Stimulated activated CD4-positive, alpha-beta T cell treated with anti-CD3 and anti-CD28 coated beads, Interleukin-15, amount 100 ng/mL, for 1 hour (primary cell): ENCODE measurements around the gene ABCG4.
"Not testable (repeated sequence)": the region's sequence is repeated elsewhere in the genome, so short reads cannot be mapped to it uniquely, and the experiment has no call there.

ENCODE experiments used
- DNase-seq, 2 donors: peaks; one replicate each; pipeline ENCODE4 v3.0.0-alpha.2; 2020; ENCODE audit warnings: low read depth in 1 of 2, low spot score in 1 of 2

The ABCG4 gene

DNA sequence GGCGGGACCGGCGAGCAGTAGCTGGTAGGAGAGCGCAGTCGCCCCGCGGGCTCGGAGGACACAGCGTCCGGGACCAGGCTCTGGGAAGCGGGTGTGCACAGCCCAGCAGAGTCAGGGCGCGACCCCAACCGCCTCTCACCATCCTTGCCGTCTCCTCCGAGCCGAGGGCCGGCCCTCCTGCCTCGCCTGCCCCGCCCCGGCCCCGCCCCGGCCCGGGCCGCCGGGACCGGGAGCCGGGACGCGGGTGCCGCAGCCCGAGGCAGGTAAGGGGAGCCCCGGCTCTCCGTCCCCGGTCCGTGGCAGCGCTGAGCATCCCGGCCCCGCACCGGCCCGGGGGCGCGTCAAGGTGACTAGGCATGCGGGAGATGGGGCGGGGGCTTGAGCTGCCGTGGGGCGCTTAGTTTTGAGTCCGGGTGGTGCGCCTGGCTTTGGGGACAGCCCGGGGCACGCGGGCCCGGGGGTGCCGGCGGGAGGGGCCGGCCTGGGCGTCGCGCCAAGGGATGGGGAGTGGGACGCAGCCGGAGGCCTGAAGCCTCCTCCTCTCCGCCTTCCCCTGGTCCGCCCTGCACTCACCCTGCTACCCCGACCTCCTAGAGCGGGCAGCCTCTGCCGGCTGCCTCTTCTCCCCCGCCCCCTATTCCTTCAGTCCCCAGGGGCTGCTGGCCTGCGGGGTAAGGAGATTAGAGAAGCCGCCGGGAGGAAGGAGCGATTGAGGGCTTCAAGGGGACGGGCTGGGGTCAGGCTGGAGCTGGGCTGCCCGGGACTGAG, at the start of gene ABCG4:
ABCG4 (plus strand) TSS at position 35 of the 768 bp plus-strand sequence. CDS start 914 bp downstream, outside the sequence.
- DNase-seq, result peak in 1 of 2 donors; percentile 12

DNA sequence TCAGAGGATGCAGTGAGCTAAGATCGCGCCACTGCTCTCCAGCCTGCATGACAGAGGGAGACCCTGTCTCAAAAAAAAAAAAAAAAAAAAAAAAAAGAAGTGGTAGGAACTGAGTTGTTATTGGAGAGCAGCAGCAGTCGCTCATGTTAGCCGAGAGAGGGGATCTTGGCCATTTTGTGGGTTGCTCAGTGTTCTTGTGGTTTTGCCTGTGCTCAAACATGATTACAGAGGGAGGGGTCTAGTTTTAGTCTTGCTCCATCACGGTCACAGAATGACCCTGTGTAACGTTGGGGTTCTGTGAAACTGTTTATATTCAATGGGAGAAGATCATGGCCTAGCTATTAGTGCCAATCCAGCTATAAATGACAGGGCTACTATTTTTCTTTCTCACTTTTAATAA, 49.1 kb upstream of the ABCG4 start:
- no peak for DNase-seq

DNA sequence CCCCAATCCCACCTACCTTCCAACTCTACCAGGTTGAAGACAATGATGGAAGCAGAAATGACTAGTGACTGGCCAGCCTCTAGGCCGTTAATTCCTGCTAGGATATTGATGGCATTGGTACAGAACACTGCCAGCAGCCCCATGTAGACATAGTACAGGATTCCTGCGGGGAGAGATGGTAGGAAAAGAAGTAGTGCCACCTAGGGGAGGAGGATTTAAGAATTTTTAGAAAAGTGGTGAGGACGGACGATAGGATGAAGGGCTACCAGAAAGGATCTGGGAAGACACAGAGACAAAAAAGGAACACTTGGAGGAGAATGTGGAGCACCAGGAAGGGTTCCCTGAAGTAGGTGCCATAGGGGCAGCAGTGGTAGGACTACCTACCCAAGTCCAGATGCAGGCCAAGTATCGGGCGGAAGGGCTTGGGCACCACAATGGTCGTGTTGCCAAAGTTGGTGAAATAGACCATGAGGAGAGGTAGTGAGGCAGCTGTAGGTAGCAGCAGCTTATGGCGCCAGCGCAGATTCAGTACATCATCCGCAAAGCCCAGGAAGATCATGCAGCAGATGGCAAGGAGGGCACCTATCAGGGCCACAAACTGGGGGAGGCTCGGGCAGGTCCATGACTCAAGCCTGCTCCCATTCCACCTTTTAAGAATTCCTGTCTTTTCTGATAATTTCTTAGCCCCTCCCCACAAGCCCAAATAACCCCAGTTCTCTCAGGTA, 48.4 kb upstream of the ABCG4 start:
- no peak for DNase-seq

DNA sequence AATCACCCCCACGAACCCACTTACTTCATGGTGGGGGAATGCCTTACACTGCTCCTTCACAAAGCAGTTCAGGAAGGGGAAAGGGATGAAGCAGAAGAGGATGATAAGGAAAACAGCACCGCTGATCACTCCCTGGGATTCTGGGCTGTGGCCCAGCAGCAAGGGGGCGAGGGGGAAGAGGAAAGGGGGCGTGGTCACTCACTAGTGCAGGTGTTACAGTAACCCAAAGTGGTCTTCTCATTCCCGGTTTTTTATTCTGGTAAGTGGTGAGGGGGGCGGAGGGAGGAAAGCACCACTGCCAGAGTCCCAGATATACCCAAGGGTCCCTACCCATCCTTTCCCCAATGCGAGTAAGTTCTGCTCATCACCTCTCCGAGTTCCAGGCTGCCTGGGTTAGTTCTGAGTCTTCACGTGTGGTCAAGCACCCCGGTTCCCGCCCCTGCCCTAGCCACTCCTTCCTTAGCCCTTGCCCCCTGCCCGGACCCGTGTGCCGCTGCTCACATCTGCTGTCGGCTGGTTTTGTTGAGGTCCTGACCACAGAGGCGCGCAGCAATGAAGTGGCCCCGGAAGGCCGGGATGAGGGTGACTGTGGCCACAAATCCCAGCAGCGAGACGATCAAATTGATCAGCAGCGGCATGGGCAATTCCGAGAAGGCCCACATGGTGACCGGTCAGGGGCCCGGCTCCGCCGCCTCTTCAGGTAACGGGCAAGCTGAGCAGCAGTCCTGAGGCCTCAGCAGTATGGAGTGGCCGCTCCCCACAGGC, 47.7 kb upstream of the ABCG4 start:
- DNase-seq, result no peak

DNA sequence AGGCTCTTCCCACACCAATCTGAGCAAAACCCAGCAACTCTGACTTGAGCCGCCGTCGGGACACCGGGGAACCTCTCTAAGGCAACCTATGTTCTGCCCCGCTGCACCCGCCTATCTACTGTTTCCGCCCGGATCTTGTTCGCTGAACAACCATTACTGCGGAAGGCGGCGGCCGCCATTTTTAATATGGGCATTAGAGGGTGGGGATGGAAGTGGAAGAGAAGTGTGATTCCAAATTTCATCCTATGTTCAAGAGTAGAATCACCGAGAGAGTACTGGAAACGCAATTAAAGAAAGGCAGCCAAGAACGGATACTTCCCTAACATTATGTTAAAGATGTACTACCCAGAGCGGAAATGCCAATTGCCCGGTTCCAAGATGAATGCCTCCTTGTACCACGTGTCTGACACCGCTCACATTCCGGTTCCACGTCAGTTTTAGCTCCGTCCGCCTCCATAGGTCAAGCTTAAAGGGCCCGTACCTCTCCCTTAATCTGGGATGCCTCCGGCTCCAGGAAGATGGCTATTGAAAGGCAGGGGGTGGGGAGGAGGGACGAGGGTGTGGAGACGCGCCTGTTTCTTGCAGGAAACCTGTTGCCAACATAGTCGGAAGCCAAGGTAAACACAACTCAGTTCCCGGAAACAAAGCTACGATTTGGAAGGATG, 47.0 kb upstream of the ABCG4 start, which contains the start of gene DPAGT1:
DPAGT1 (minus strand) TSS at position 95 of the 665 bp plus-strand sequence. CDS start 198 bp downstream, outside the sequence.
- DNase-seq, result peak; percentile 62 to 68

DNA sequence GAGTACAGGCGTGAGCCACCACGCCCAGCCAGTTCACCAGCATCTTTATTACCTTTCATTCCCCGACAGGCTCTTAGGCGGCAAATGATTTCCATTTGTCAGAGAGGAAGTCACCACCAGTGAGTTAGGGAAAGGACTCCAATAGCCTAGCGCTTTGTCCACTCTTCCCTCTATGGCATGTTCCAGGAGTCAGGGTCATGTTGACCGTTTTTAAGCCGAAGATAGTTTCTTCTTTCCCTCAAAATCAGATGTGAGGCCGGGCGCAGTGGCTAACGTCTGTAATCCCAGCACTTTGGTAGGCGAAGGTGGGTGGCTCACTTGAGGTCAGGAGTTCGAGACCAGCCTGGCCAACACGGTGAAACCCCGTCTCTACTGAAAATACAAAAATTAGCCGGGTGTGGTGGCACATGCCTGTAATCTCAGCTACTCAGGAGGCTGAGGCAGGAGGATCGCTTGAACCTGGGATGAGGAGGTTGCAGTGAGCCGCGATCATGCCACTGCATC, 45.6 kb upstream of the ABCG4 start:
- not testable (repeated sequence) for DNase-seq

DNA sequence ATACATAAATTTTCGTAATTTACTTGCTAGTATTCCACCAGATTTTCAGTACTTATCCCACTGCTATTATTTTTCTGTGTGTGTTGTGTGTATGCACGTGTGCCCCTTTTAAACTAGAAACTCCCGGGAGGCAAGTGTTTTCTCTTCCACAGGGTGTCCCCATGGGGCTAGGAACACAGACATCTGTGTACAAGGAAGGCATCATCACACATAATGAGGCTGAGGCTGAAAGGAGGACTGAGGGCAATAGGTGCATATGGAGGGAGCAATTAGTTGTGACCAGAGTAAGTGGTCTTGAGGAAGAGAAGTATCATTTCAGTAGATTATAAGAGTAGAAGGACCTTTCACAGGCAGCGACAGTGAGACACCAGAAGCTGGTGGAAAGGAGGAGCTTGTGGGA, 45.1 kb upstream of the ABCG4 start:
- no peak for DNase-seq

DNA sequence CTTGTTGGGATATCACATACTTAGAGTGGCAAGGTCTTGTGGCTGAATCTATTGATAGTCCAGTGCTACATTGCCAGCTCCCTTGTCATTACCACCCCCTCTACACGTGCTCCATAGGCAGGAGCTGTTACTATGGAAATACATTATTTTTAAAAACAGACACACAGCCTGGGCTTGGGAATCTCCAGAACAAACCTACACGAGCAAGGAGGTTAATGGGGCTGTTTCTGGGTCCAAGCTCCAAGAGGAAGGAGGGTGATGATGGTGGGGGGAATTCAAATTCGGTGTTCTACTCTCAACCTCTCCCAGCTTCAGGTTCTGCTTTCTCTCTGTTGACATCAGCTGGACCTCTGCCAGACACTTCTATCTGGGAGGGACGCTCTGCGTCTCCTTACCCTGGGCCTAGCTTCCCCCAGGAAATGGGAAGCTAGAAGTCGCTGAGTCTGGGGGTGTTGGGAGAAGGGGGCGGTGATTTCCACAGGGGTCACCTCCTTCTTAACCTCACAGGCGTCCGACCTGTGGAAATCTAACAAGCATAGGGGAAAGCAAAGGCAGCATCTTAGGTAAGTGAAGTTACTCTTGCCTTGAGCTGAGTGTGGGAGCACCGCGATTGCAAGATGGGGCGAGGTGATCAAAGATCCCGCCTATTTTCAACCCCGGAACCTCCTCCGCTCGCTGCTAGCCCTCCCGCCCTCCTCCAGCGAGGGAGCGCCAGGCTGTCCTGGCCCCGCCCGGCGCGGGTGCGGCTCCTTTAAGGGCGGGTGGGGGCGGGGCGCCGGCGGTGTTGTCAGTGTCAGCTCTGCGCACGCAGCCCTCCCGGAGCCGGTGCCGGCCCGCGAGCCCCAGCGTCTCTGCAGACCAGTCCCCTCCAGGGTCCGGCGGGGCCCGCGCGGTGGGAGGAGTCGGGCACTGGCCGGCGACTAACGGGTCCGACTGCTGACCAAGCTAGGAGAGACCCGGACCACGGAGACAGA, 42.0 kb upstream of the ABCG4 start, which contains the start of gene C2CD2L:
C2CD2L (plus strand) TSS at position 781 of the 974 bp plus-strand sequence. CDS start 398 bp downstream, outside the sequence.
- peak; percentile 76 to 85 for DNase-seq

DNA sequence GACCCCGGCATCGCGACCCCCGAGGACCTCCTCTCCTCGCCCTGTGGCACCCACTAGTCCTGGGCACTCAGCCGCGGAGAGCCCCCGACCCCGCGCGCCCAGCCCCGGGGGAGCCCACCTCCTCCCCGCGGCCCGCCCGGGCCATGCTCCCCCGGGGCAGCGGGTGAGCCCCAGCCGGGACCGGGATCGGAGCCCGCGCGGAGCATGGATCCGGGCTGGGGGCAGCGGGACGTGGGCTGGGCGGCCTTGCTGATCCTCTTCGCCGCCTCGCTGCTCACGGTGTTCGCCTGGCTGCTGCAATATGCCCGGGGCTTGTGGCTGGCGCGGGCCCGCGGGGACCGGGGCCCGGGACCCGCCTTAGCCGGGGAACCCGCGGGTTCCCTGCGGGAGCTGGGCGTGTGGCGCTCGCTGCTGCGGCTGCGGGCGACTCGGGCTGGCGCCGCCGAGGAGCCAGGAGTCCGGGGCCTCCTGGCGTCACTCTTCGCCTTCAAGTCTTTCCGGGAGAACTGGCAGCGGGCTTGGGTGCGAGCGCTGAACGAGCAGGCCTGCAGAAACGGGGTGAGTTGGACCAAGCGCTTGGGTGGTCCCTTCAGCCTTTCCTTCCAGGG, 41.2 kb upstream of the ABCG4 start:
- DNase-seq, result no peak

DNA sequence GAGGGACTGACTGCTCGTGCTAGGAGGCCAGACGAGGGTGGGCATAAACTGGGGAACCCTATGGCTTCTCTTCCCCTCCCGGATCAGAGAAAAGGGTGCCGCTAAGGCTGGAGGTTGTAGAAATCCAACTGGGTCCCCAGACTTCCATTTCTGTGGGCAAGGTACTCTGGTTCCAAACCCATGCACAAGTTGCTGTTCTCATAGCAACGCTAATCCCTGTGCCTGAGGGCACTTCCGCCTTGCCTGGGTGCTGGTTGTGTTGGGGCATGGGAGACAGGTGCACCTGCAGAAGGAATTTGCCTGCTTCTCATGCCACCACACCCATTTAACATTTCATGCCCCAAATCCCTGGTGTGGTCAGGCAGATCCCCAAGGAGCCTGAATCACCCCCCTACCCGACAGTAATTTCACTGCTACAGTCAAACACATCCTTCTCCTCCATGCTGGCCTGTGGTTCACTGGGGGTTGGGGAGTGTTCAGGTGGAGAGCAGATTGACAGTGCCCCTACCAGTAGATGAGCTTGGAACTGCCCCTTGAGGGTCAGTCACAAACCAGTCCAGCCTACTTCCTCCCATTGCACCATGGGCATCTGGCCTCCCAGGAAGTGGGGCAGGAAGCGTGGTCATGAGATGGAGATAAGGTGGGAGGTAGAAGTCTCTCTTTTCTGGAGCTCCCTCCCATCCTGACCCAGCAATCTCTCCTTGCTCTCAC, 40.6 kb upstream of the ABCG4 start:
- no peak for DNase-seq

DNA sequence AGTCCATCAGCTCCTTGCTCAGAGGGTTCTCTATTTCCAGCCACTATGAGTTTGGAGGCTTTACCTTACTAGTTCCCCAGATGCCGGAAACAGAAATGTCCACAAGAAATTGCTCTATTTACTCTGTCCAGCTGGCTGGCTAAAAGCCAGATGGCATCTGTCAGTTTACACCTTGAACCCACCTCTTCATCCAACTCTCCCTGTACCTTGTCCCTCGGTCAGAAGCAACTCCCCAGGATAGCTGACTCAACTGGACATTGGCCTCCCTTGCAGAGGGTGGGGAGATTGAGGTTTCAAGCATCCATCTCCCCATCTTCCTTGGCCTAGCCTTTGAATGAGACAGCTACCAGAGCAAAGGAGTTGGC, 40.0 kb upstream of the ABCG4 start:
- DNase-seq, result no peak

DNA sequence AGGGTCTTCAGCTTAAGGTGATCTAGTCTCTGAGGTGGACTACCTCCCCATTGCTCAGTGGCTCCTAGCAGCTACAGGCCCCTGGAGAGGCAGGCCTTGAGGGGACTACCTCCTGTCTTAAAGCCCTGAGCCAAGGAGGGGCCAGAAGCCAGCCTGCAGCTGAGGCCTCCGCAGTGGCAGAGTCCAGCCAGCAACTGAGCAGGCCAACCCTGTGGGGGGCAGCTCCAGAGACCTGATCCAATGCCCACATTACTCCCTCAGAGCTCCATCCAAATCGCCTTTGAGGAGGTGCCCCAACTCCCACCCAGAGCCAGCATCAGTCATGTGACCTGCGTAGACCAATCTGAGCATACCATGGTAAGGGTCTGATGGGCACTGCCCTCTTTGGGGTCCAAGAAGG, 39.0 kb upstream of the ABCG4 start:
- DNase-seq, result no peak

DNA sequence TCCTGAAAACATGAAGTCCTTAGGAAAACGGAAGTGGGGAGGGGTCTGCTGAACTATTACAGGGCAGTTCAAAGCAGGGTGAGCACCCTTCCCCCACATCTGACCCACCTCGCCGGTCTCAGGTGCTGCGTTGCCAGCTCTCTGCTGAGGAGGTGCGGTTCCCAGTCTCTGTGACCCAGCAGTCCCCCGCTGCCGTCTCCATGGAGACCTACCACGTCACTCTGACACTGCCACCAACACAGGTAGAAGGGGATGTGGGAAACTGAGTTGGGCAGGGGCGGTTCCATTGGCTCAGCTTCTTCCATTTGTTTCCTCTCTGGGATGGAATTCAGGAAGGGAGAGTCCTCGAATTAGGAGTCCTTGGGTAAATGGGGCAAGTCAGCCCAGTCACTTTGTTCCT, 38.4 kb upstream of the ABCG4 start:
- DNase-seq, result no peak

DNA sequence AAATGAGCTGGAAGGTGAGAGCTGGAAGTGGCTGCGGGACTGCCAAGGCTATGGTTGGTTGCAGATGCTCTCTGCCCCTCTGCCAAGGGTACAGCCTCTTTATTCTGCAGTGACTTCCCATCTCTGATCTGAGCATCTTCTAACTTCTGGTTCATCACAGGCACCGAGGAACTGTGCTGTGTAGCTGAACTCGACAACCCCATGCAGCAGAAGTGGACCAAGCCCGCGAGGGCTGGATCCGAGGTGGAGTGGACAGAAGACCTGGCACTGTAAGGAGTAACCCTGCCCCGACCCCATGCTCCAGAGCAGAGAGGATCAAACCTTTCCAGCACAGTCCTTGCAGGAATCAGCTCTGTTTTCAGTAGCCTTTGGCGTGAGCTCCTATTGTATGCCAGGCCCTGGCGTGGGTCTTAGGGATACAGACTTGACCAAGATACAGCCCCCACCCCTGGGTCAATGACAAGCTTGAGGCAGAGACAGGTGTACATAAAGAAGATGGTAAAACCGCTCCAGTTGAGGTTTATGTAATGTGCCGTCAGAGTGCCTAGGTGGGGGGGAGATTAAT, 37.4 kb upstream of the ABCG4 start:
- DNase-seq, result no peak

DNA sequence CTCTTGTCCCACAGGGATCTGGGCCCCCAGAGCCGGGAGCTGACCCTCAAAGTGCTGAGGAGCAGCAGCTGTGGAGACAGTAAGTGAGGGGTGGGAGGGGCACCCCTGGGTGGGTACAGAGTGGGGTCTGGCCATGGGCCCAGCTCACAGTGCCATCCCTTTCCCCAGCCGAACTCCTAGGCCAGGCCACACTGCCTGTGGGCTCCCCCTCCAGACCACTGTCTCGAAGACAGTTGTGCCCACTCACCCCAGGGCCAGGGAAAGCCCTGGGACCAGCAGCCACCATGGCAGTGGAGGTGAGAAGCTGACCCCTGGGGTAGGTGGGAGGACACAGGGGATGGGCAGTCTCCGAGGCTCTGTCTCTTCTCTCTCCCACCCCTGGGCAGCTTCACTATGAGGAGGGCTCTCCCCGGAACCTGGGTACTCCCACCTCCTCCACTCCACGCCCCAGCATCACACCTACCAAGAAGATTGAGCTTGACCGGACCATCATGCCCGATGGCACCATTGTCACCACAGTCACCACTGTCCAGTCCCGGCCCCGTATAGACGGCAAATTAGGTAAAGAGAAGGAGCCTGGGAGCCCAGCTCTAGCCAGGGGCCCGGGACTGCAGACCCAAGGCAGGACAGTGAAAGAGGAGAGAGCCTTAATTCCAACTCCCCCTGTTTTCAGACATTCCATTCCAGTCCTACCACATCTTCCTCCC, 36.4 kb upstream of the ABCG4 start:
- DNase-seq, result no peak

DNA sequence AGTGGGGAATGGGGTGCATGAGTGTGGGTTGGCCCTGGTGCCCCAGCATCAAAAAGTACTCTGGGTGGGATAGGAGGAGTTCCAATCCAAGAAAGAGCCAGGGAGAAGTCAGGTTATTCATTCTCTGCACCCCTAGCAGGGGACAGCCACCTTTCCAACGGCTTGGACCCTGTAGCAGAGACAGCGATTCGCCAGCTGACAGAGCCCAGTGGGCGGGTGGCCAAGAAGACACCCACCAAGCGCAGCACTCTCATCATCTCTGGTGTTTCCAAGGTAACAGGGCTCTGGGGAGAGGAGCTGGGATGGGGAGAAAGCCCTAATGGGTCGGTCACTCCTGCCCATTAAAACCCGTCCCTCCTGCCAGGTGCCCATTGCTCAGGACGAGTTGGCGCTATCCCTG, 35.1 kb upstream of the ABCG4 start:
- no peak for DNase-seq

DNA sequence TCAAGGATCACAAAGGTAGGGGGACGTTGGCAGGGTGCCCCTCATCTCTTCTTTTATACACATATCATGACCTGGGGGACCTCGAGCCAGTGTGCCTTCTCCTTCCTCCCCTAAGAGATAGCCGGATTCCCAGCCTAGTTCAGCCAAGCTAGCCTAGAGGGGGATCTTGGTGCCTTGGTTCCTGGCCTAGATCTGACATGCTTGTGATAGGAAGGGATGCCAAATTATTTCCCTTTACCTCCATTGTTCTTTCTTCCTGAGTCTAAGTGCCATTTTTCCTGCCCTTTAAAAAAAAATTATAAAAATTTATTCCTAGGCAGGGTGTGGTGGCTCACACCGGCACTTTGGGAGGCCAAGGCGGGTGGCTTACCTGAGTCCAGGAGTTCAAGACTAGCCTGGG, 34.5 kb upstream of the ABCG4 start:
- no peak for DNase-seq
